ENCODE measurements around the gene RARG.
A peak's percentile ranks its signal among the peaks of the same experiment; 100 is the strongest.

Gene RARG

DNA sequence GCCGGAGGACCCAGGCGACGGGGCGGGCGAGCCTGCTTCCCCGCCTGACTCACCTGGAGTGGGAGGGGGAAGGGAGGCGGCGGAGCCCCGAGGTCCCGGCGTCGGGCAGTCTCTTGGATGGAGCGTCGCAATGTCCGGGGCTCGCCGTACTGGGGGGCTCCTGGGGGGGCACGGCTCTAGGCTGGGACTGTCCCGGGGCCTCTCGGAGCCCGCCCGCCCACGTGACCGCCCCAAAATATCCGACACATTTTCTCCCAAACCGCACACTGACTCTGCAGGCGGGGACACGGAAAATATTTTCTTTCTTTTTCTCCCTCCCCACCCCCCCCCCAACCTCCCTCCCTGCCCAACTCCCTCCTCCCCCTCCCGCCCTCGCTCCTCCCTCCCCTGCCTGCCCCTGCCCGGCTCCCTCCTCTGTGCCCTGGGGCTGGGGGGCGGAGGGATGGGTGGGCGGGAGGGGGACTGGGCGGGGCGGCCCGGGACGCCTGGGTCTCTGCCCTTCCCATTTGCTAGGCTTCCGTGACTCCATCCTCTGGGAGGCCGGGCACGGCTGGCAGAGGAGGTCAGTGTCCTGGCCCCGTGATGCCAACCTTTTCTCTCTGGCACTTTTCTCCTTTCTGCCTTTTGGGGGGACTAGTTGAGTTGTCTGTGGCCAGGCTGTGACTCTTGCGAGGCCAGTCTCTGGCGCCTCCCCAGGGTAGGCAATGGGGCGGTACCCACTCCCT is at the start of gene RARG:
Gene RARG, minus strand, starts transcription at position 289 of the 725 bp plus-strand sequence. CDS start 4,664 bp downstream, outside the sequence.
- peak in 5 of 6 experiments; percentile 38 to 69 (median 61) for DNase-seq

DNA sequence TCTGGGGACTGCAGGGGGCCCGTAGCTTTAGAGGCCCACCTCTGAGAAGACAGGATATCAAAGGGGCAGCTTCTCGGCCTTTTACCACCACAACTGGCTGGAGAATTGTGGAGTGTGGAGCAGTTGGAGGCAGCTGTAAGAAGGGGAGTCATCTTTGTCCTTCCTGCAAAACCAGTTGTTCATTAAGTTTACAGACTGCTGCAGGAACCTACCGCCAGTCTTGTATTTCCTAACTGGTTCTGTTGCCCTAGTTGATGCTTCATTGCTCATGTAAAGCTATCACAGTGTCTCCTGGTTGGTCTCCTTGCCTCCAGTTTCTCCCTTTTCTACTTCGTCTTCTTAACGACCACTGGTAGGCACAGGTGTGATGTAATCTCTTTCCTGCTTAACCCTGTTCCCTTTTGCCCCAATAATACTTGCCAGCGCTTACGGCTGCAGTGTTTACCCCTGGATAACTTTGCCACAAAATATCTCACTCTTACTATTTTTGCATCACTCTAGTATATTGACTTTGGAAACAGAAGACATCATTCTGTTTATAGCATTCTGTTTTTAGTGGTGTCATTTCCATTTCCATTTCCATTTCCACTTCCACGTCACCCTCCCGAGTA is 48.0 kb upstream of the RARG start:
- DNase-seq = no peak

DNA sequence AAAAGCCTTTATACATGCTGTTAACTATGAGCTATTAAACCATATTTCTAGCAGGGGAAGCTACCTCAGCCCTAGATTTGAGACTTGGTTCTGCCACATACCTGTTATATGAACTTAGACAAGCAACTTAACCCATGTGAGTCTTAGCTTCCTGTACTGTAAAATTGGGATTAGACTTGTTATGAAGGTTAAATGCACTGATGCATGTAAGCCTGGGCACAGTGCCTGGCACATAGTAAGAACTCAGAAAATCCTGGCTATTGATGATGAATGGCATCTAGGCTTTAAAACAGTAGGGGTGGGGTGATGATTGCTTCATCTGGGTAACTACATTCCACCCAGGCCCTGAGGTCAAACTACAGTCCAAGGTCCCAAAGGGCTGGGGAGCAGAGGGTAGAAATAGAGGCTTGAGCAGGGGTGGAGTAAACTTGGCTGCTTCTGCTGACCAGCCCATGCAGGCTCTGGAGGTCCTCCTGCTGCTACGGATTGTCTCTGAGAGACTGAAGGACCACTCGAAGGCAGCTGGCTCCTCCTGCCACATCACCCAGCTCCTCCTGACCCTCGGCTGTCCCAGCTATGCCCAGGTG is 47.4 kb upstream of the RARG start:
- no peak for DNase-seq

DNA sequence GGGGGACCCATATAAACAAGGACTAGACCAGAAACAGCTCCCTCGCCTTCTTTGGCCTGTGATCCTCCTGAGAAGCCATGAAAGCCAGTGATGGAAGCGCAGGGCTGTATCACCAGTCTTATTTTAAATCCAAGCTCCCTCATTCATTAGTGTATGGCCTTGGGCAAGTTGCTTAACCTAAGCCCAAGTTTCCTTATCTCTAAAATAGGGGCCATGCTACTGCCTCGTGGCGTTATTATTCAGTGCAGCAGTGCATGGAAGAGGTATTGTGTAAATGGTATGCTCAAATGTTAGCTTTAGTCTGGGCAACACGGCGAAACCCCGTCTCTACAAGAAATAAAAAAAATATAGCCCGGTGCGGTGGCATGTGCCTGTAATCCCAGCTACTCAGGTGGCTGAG is 46.0 kb upstream of the RARG start:
- DNase-seq = no peak

DNA sequence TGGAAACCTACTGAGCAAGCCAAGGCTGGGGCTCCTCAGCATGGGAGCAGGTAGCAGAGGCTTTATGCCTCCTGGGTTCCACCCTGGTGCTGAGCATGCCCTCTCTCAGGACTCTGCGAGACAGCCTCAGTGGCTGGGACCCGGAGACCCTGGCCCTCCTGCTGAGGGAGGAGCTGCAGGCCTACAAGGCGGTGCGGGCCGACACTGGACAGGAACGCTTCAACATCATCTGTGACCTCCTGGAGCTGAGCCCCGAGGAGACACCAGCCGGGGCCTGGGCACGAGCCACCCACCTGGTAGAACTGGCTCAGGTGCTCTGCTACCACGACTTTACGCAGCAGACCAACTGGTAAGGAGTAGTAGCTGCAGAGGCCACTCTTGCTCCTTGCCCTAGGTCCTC is 44.5 kb upstream of the RARG start:
- no peak for DNase-seq

DNA sequence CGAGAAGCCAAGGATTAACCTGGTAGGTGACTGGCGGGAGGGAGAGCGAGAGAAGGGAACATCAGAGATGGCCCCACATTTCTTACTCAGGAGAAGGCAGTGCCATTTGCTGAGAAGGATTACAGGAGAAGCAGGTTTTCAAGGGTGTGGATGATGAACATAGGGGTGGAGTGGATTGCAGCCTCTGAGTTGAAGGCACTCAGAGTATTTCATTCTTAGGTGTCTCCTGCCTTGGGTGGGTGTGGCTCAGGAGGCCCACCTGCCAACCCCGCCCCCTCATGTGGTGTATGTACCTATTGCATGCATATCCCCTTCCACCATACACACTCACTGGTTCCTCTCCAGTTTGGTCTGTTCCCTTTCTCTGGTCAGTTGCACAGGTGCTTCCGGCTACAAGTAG is 42.4 kb upstream of the RARG start:
- DNase-seq = no peak

DNA sequence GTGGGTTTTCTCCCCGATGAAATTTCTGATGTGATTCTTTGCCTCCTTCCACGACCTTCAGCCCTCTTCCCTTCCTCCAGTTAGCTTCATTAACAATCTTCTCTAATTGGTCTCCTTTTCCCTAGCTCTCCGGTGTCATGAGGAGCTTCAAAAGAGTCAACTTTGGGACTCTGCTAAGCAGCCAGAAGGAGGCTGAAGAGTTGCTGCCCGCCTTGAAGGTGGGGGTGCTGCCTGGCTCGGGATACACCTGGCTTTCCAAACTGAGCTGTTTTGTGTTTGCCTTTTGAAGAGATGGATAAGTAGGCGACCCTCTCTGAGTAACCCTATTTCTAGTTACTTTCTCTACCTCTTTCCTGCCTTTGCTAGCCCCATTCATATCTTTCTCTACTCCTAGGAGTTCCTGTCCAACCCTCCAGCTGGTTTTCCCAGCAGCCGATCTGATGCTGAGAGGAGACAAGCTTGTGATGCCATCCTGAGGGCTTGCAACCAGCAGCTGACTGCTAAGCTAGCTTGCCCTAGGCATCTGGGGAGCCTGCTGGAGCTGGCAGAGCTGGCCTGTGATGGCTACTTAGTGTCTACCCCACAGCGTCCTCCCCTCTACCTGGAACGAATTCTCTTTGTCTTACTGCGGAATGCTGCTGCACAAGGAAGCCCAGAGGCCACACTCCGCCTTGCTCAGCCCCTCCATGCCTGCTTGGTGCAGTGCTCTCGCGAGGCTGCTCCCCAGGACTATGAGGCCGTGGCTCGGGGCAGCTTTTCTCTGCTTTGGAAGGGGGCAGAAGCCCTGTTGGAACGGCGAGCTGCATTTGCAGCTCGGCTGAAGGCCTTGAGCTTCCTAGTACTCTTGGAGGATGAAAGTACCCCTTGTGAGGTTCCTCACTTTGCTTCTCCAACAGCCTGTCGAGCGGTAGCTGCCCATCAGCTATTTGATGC is 36.9 kb upstream of the RARG start:
- DNase-seq = peak in 1 of 6 experiments; percentile 37

DNA sequence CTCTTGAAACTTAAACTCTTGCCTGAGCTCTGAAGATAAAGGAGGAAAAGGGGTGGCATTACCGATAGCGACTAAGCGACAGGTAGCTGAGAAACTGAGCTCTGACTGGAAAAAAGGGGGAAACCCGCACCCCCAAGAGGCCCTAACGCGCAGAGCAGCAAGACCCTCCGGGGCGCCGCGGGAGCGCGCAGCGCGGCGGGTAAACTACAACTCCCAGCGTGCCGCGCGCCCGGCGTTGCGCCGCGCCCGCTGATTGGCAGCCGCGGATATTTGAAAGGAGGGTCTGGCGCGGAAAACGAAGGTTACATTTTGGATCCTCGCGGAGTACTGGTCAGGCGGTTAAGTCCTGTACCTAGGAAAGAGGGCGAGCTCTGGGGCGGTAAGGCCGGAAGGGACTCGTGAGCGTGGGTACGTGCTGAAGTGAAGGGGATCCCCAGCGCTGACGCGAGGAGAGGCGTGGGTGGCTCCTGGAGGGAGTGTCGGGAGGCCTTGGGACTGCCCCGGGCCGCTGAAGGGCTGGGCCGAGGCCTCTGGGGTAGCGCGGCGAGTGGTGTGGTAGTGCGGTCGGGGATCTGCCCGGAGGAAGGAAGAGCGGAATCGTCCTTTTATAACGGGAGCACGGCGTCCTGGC is 36.1 kb upstream of the RARG start, which contains the start of gene ESPL1:
Gene ESPL1, plus strand, starts transcription at position 301 of the 631 bp plus-strand sequence. CDS start 468 bp downstream, outside the sequence.
- peak; percentile 37 to 85 (median 78) for DNase-seq

DNA sequence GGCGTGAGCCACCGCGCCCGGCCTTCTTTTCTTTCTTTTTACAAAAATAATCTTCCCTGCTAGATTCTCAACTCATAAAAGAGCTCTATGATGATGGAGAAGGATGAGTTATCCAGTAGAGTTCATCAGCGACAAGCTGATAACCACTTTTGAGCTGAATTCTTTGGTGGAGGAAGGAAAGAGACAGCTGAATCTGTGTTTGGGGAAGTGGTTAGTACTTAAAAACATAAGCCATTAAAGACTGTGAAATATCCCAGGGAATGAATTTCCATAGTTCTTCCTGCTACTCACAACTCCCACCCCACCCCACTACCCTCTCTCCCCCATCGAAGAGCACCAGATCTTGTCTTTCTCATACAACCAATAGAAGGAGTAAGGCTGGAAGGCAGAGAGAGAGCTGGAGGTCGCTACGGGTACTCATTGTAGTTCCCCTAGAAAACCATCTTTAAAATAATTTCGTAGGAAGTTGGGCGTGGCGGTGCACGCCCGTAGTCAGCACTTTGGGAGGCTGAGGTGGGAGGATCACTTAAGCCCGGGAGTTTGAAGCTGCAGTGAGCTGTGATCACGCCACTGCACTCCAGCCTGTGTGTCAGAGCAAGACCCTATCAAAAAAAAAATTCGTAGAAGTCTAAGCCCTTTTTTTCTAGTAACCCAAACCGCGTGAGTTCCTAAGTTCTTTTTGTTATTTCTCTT is 35.4 kb upstream of the RARG start:
- peak in 1 of 6 experiments; percentile 24 for DNase-seq

DNA sequence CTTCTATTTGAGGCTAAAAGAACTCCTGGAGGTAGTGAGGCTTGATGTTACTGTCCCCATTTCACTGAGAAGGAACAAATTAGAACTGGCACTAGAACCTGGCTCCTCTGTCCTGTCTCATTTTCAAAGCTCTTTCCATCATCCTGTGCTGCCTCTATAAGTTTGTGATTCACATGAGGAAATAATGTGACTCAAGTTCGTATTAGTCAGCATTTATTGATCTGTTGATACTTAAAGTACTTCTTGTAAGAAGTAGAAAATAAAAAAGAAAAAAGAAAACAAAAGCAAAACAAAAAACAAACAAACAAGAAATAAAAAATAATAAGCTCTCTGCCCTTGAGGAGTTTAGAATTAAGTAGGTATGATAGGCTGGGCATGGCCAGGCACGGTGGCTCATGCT is 33.8 kb upstream of the RARG start:
- DNase-seq = no peak

DNA sequence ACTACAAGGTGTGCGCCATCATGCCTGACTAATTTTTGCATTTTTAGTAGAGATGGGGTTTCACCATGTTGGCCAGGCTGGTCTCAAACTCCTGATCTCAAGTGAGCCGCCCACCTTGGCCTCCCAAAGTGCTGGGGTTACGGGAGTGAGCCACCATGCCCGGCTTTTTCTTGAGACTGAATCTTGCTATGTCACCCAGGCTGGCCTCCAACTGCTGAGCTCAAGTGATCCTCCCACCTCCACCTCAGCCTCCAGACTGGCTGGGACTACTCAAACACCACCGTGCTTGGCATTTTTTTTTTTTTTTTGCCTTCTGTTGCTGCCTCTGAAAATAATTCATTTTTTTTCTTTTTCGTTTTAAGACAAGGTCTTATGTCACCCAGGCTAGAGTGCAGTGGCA is 27.9 kb upstream of the RARG start:
- no peak for DNase-seq

DNA sequence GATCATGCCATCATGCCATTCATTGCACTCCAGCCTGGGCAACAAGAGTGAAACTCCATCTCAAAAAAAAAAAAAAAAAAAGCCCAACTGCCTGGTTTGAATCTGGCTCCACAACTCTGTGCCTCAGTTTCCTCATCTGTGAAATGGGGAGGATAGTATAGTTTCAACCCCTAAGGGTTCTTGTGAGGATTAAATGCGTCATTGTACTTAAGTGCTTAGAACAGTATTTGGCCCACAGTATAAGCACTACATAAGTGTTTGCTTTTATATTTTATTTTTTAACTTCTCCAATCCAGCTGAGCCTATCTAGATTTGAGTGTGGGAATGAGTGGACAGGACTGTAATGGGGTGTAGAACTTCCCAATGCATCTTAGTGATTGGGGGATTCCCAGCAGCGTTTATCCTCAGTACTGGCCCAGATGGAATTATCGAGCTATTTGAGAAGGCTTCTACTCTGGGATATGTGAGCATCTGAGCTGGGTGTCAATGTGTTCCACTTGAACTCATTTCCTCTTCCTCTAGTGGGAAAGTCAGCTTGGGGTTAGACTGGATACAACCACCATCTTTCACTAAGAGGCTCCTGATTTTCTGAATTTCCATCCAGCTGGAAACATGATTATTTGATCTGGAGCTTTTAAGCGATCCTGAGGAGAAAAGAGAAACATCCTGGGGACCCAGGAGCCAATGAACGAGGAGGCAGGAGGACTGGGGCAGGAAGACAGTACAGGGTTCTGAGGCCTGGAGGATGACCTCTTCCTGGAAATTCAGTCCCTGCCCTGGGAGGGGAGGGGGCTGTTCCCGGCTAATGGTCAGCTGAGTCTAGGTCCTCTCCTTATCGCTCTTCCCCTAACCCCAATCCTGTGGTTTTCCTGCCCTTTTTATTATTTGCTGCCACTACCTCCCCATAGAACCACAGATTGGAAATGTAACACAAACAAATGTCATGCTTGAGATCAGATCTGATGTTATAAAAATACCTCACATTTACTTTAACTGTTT is 26.8 kb upstream of the RARG start:
- no peak for DNase-seq

DNA sequence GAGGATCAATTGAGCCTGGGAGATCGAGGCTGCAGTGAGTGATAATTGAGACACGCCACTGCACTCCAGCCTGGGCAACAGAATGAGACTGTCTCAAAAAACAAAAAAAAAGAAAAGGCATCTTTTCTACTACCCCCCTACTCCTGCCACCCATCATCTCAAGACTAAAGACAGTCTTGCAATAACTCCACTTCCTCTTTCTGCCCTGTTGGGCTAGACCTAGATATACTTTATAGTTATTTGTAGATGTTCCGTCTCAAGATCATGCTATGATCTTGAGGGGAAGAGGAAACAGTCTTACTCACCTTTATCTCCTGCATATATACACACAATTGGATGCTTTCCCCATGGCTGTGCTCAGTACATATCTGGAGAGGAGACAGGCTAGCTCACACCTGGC is 24.0 kb upstream of the RARG start:
- no peak for DNase-seq

DNA sequence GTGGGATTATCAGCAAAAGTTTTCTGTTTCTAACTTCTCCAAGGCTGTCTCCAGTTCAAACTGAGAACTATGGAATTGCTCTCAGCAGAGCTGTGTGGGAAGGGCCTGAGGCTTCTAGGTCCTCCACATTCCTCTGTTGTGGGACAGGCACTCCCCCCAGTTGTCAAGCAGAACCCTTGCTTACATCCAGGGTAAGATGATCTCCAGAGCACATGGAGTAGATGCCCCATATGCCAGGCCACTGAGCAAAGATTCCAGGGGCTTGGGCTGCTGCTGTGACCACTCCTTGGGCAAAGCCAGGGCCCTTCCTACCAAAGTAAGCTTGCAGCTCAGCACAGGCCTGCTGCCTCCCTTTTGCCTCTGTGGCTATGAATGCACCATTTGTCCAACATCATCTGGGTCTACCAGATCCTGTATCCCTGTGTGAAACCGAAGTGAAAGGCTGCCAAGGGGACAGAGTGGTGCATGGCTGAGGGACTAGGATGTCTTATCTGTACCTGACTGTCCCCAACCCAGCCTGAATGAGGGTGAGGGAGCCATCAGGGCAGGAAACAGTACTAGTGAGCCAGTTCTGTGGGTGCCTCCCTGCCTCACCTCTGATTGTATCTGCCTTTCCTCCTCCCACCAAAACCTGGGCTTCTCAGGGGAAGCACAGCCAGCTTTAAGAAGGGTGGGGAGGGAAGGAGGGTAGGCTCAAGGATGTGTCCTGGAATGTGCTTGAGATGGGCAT is 23.0 kb upstream of the RARG start:
- DNase-seq = no peak

DNA sequence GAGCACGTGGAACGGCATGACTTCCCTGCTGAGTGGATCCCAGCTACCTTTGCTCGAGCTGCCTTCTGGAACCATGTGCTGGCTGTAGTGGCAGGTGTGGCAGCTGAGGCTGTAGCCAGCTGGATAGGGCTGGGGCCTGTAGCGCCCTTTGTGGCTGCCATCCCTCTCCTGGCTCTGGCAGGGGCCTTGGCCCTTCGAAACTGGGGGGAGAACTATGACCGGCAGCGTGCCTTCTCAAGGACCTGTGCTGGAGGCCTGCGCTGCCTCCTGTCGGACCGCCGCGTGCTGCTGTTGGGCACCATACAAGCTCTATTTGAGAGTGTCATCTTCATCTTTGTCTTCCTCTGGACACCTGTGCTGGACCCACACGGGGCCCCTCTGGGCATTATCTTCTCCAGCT is 21.3 kb upstream of the RARG start:
- no peak for DNase-seq

DNA sequence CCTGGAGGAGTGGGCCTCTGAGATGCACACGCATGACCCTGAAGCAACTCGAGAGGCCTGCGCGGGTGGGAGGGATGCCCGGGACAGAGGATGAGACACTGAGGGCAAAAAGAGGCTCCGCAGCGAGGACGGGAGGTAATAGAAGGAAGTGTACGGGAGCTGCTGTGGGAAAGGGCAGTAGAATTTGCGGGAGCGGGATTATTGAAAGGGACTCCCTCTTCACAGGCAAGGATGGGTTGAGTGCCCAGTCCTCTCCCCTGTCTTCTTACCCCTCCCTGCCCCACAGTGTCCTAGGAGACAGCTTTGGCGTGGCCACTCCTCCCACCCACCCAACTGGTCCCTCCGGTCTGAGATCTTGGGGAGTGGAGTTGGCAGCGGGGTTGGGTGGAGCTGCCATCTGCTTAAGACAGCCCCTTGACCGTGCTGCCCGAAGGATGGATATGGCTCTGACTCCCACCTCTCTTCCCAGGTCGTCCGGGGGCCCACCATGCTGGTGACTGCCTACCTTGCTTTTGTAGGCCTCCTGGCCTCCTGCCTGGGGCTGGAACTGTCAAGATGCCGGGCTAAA is 20.4 kb upstream of the RARG start:
- no peak for DNase-seq

DNA sequence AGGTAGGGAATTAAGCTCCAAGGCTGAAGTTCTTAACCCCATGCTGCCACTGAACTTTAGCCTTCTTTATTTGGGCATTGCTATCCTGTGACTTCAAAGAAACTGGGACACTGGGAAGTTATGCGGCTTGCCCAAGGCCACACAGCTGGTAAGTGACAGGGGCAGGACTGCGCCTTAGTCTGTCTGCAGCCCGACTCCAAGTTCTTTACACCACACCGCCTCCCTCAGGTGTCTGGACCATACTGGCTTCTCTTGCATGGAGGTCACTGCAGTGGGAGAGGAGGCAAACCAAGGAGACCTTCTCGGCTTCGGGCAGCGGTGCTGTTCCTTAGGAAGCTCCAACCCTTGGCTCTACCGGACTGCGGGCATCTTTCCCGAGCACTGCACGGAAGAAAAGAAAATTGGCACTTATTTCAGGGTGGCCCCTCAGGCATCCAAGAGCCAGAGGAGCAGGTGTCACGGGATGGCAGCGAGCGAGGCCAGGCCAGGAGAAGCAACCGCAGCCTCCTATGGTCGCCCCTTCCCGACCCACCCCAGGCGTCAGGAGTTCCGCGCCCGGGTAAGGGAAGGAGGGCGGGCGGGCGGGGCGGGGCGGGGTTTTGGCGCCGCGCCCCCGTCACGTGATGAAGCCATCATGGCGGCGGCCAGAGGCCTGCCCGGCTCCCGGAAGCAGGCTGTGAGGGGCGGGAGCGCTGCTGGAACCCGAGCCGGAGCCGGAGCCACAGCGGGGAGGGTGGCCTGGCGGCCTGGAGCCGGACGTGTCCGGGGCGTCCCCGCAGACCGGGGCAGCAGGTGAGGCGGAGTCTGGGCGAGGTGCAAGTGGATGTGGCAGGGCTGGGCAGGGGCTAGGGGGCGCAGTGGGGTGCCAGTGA is 19.7 kb upstream of the RARG start:
- DNase-seq = peak; percentile 55 to 75 (median 72)

DNA sequence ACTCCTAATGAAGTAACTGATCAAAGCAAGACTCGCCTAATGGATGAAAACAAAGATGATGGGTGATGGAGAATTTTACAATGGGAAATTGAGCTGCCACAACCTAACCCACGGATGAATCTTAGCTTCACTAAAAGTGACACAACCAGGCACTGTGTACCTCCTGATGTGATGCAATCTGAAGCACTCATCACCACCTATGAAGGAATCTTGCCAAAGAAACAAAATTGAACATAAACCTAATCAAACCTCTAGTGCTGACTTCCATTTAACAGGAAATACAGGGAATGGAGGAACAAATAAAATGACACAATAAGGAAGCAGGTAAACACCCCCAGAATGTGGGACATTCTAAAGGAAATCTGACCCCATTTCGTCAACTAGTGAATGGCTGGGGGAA is 13.3 kb upstream of the RARG start:
- DNase-seq = no peak

DNA sequence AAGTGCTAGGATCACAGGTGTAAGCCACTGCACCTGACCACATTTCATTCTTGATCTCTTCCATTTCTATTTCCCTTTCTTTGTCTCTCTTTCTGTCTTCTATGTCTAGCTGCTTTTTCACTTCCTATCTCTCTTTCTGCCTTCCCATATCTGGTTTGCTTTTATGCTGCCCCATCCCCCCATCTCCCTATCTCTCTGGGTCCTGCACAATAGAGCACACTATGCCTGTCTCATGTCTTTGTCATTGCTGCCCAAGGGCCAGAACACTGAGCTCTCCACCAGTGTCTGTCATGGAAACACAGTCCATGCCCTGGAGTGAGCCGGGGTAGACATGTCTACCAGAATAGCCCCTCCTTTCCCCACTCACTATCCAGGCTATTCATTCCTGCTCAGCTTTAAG is 12.3 kb upstream of the RARG start:
- no peak for DNase-seq
